K562 (cell line): ENCODE measurements around the gene NRXN3. TPM values are rescaled to one million over a fixed set of nuclear protein-coding genes. Genes with fewer than 3 reads are reported as not detected.
A peak's percentile ranks its signal among the peaks of the same experiment; 100 is the strongest.

Experiments used
- CBFA2T2 ChIP-seq: fragments of 450-650 bp; conservative IDR thresholded peaks from 2 replicates; pipeline ENCODE4 v1.6.1; 2017; ENCODE audit warnings: mild to moderate bottlenecking
- IRF2 ChIP-seq: sonication (generic); formaldehyde crosslinking; IDR thresholded peaks from 2 replicates; pipeline ENCODE4 v1.8.1; 2022; ENCODE audit warnings: mild to moderate bottlenecking, missing genetic modification reagents
- MGA ChIP-seq: fragments of 450-650 bp; IDR thresholded peaks from 2 replicates; pipeline ENCODE4 v1.6.1; 2016; ENCODE audit warnings: mild to moderate bottlenecking, moderate library complexity
- MLX ChIP-seq, 2 experiments: fragments of 450-650 bp in 1 of 2; sonication (generic) in 1 of 2; formaldehyde crosslinking; conservative IDR thresholded peaks; 2 replicates each; pipeline versions ENCODE4 v1.4.0 to v1.8.1; 2020 to 2022; ENCODE audit warnings: mild to moderate bottlenecking in 1 of 2, missing genetic modification reagents in 1 of 2
- PHF21A ChIP-seq: fragments of 450-650 bp; IDR thresholded peaks from 2 replicates; pipeline ENCODE4 v1.6.1; 2017; ENCODE audit warnings: low read depth, borderline replicate concordance
- PTRF ChIP-seq: fragments of 450-650 bp; IDR thresholded peaks from 2 replicates; pipeline ENCODE4 v1.6.1; 2016; ENCODE audit warnings: mild to moderate bottlenecking, missing genetic modification characterization, missing compliant biosample characterization
- RNF219 ChIP-seq: fragments of 250-450 bp; sonication (Bioruptor Pico); IDR thresholded peaks from 2 replicates; pipeline ENCODE4 v1.5.0; 2022; ENCODE audit warnings: mild to moderate bottlenecking
- TCF3 ChIP-seq: sonication (generic); formaldehyde crosslinking; IDR thresholded peaks from 2 replicates; pipeline ENCODE4 v1.4.0; 2020; ENCODE audit warnings: mild to moderate bottlenecking, missing genetic modification reagents
- TFE3 ChIP-seq: fragments of 450-650 bp; formaldehyde crosslinking; IDR thresholded peaks from 2 replicates; pipeline ENCODE4 v1.4.0; 2020; ENCODE audit warnings: mild to moderate bottlenecking, mixed read lengths
- ZBTB26 ChIP-seq: fragments of 450-650 bp; formaldehyde crosslinking; IDR thresholded peaks from 2 replicates; pipeline ENCODE4 v1.4.0; 2022; ENCODE audit warnings: missing genetic modification characterization
- polyA plus RNA-seq, 8 experiments: library from polyadenylated mRNA; depleted of rRNA in 4 of 8; stranded (reverse) in 5 of 8; unstranded in 3 of 8; fragments of >200 nt; fragmentation: Nextera tagmentation in 2 of 8; fragmentation: Illumina TruSeq in 1 of 8; extraction: Ambion mirVana in 2 of 8; extraction: Trizol in 1 of 8; gene quantifications; 2 replicates each; pipeline versions ENCODE4 v1.2.1 to v1.2.3, GENCODE V29; 2011 to 2014; ENCODE audit warnings: inconsistent platforms in 1 of 8, missing spikeins in 1 of 8
- total RNA-seq, 7 experiments: library from RNA; depleted of rRNA in 6 of 7; stranded (reverse); fragments of >200 nt in 6 of 7; fragmentation: Illumina TruSeq in 2 of 7; extraction: Trizol in 2 of 7; gene quantifications; 2 replicates each; pipeline versions ENCODE4 v1.2.1 to v1.2.3, GENCODE V29; 2011 to 2021; ENCODE audit warnings: low replicate concordance in 1 of 7

The NRXN3 gene
- total and polyA plus RNA-seq, 9 of the 15 experiments (the other 6 are each of a cell fraction or from before 2014, with no cell fraction given) = 0.09 TPM; not detected in 8

GRCh38 chr14:78440356-78440894 is 270.3 kb downstream of the NRXN3 start (continued):
- TF ChIP-seq IRF2 (CRISPR knock-in tag) (no peak), RNF219 (no peak), CBFA2T2 (peak; percentile 48), PHF21A (no peak), MLX (CRISPR knock-in tag; conservative IDR thresholded peaks at IDR 0.05) (no peak), MGA (no peak), TFE3 (CRISPR knock-in tag) (no peak), PTRF (tag) (no peak), TCF3 (peak; percentile 61), ZBTB26 (CRISPR knock-in tag) (no peak)
